ENCODE data around the gene FOSL2.
A peak's percentile ranks its signal among the peaks of the same experiment; 100 is the strongest.

FOSL2 gene

DNA sequence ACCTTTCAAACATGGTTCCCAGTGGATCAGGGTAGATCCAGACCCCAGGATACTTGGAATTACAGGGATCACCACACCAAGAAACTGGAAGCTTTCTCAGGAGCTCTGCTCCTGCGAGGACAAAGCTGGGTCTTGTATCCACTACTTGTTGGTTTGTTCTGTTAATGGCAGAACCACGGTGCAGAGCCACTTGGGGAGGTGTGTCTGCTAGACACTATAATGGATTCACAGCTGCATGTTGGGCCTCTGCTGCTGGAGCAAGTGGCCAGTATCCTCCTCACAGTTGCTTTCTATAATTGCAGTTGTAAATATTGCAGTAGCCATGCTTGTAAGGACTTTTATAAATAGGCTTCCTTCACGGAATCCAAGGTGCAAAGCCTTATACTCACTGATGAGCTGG, 12.9 kb downstream of the FOSL2 start:
- no peak overlapping the region for H3K4me2 ChIP-seq (ENCODE audit: insufficient read depth, low read length)

DNA sequence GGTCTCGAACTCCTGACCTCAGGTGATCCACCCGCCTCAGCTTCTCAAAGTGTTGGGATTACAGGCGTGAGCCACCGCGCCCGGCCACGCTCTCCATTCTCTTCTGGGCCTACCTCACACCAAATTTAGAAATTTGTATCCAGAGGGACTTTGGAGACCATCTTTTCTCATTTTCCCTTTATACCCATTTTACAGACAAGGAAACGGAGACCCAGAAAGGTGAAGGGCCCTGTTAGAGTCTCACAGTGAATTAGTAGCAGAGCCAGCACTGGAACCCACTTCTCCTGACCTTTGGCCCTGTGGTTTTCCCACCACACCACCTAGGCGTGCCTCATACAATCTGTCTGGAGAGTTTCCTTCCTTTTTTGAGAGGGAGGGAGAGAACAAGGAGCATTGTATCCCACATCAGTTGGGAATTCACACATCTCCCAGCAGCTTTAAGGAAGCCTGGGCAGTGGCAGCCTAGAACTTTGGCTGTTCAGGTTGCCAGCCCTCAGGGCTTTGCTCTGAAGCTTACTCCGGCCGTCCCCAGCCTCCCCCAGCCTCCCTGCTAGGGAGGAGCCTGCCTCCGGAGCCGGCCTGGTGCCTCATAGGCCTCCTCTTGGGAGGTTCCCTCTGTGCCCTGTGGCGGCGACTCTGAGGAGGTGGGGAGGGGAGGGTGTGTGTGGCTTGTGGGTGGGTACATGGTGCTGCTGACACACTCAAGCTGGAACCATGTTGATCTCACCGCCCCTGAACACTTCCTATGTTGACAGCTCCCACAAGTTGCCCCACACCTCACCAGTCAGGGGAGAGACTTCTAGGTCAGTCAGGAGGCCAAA, 13.8 kb downstream of the FOSL2 start:
- ATAC-seq (ENCODE audit: insufficient read depth, low read depth) (peak; percentile 38; the same call in 1 of the 3 replicates), DNase-seq (no peak)
- Histone ChIP-seq H3K36me3 (ENCODE audit: insufficient read depth, low read length) (peaks cover 27% of the 10 kb centered on the region), H3K79me2 (ENCODE audit: insufficient read depth, low read length) (no peaks in the 10 kb centered on the region), H3K27ac (ENCODE audit: low read length) (no peak overlapping the region), H3K4me2 (ENCODE audit: insufficient read depth, low read length) (no peak overlapping the region), H3K4me1 (ENCODE audit: insufficient read depth, low read length) (peaks cover 19% of the 10 kb centered on the region), H3K27me3 (ENCODE audit: insufficient read depth, low read length, poor library complexity) (no peaks in the 10 kb centered on the region), H2AFZ (ENCODE audit: low read depth, low read length) (no peak overlapping the region), H3K9ac (ENCODE audit: low read depth, low read length) (no peak overlapping the region), H4K20me1 (ENCODE audit: insufficient read depth, low read length) (0 out of 2 replicates have a peak, but pooled peaks cover 7% of the 10 kb centered on the region), H3K9me3 (ENCODE audit: insufficient read depth, low read length, severe bottlenecking) (no peaks in the 10 kb centered on the region), H3K4me3 (ENCODE audit: low read depth in 1 of 2, low read length in 2 of 2) (no peak overlapping the region)
- no peak for TF ChIP-seq EZH2 (IDR thresholded peaks at IDR 0.05; ENCODE audit: borderline replicate concordance, low read depth, low read length, severe bottlenecking)
- TF ChIP-seq, protein P1, sequence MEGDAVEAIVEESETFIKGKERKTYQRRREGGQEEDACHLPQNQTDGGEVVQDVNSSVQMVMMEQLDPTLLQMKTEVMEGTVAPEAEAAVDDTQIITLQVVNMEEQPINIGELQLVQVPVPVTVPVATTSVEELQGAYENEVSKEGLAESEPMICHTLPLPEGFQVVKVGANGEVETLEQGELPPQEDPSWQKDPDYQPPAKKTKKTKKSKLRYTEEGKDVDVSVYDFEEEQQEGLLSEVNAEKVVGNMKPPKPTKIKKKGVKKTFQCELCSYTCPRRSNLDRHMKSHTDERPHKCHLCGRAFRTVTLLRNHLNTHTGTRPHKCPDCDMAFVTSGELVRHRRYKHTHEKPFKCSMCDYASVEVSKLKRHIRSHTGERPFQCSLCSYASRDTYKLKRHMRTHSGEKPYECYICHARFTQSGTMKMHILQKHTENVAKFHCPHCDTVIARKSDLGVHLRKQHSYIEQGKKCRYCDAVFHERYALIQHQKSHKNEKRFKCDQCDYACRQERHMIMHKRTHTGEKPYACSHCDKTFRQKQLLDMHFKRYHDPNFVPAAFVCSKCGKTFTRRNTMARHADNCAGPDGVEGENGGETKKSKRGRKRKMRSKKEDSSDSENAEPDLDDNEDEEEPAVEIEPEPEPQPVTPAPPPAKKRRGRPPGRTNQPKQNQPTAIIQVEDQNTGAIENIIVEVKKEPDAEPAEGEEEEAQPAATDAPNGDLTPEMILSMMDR (IDR thresholded peaks at IDR 0.05; ENCODE audit: borderline replicate concordance, extremely low read depth, low read length, poor library complexity, severe bottlenecking): no peak

More for the DNA sequence above, 12.9 kb downstream of the FOSL2 start:
- ATAC-seq (ENCODE audit: insufficient read depth, low read depth): no peak
- 0 out of 2 replicates have a peak, but pooled peaks cover 7% of the 10 kb centered on the region for H4K20me1 ChIP-seq (ENCODE audit: insufficient read depth, low read length)
- no peak overlapping the region for H3K4me3 ChIP-seq (ENCODE audit: low read depth in 1 of 2, low read length in 2 of 2)
- H3K27ac ChIP-seq (ENCODE audit: low read length): no peak overlapping the region
- TF ChIP-seq, protein P1 (IDR thresholded peaks at IDR 0.05; ENCODE audit: borderline replicate concordance, extremely low read depth, low read length, poor library complexity, severe bottlenecking): no peak
- TF ChIP-seq EZH2 (IDR thresholded peaks at IDR 0.05; ENCODE audit: borderline replicate concordance, low read depth, low read length, severe bottlenecking): no peak
- peaks cover 19% of the 10 kb centered on the region for H3K4me1 ChIP-seq (ENCODE audit: insufficient read depth, low read length)
- H3K36me3 ChIP-seq (ENCODE audit: insufficient read depth, low read length): peaks cover 24% of the 10 kb centered on the region
- no peaks in the 10 kb centered on the region for H3K9me3 ChIP-seq (ENCODE audit: insufficient read depth, low read length, severe bottlenecking)
- no peaks in the 10 kb centered on the region for H3K79me2 ChIP-seq (ENCODE audit: insufficient read depth, low read length)
- no peak overlapping the region for H2AFZ ChIP-seq (ENCODE audit: low read depth, low read length)
- no peaks in the 10 kb centered on the region for H3K27me3 ChIP-seq (ENCODE audit: insufficient read depth, low read length, poor library complexity)
- H3K9ac ChIP-seq (ENCODE audit: low read depth, low read length): no peak overlapping the region
- no peak for DNase-seq

DNA sequence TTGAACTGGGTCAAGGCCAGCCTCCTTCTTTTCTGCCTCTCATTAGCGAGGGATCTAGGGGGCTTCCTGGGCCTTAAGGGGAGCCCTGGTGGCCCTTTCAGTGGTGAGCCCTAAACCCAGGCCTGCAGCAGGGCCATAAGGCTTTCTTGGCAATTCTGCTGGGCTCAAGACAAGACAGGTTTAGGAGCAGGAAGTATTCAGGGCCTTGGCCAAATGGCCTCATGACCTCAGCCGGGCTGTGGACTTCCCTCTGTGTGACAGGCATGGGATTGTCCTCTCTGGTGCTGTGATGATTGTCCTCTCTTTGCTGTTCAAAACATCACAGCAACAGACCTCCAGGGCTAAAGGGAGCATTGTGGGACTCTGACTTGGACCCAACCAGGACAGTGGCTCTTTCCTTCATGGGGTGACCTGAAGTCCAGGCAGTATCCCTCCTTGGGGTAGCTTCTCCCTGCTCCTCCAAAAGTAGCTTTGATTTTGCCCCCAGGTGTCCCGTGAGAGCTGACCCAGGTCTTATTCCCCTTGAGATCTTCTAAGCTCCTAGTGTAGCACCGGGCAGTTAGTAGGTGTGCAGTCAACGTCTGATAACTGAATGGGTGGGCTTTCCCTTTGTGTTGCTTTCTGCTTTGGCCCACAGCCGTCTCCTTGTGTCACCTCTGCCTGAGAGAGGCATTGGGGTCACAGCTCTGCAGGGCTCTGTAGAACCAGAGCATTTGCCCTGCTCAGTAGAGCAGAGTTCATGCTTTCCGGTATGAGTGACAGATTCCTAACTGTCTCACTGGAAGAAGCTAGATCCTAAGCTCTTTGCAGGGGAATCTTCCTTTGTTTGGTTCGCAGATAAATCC, 14.7 kb downstream of the FOSL2 start:
- Histone ChIP-seq H3K27ac (ENCODE audit: low read length) (no peak overlapping the region), H3K27me3 (ENCODE audit: insufficient read depth, low read length, poor library complexity) (no peaks in the 10 kb centered on the region), H3K9me3 (ENCODE audit: insufficient read depth, low read length, severe bottlenecking) (no peaks in the 10 kb centered on the region), H2AFZ (ENCODE audit: low read depth, low read length) (no peak overlapping the region), H3K9ac (ENCODE audit: low read depth, low read length) (no peak overlapping the region), H4K20me1 (ENCODE audit: insufficient read depth, low read length) (0 out of 2 replicates have a peak, but pooled peaks cover 2% of the 10 kb centered on the region), H3K79me2 (ENCODE audit: insufficient read depth, low read length) (no peaks in the 10 kb centered on the region), H3K4me3 (ENCODE audit: low read depth in 1 of 2, low read length in 2 of 2) (no peak overlapping the region), H3K4me1 (ENCODE audit: insufficient read depth, low read length) (peaks cover 13% of the 10 kb centered on the region), H3K4me2 (ENCODE audit: insufficient read depth, low read length) (no peak overlapping the region), H3K36me3 (ENCODE audit: insufficient read depth, low read length) (peaks cover 36% of the 10 kb centered on the region)
- TF ChIP-seq EZH2 (IDR thresholded peaks at IDR 0.05; ENCODE audit: borderline replicate concordance, low read depth, low read length, severe bottlenecking): no peak
- TF ChIP-seq, protein P1 (IDR thresholded peaks at IDR 0.05; ENCODE audit: borderline replicate concordance, extremely low read depth, low read length, poor library complexity, severe bottlenecking): no peak
- no peak for DNase-seq
- no peak for ATAC-seq (ENCODE audit: insufficient read depth, low read depth)
